ENCODE data around the gene MTAP.

The MTAP gene

GRCh38 chr9:21976334-21976875, 174.0 kb downstream of the MTAP start:
- Histone ChIP-seq H3K27me3 (ENCODE audit: insufficient read depth, low read length, poor library complexity) (no peaks in the 10 kb centered on the region), H3K79me2 (ENCODE audit: insufficient read depth, low read length) (peaks cover 93% of the 10 kb centered on the region)

GRCh38 chr9:21982391-21982790, 180.0 kb downstream of the MTAP start:
- Histone ChIP-seq H3K9me3 (ENCODE audit: insufficient read depth, low read length, severe bottlenecking) (no peaks in the 10 kb centered on the region), H3K27ac (ENCODE audit: low read length) (no peak overlapping the region), H3K79me2 (ENCODE audit: insufficient read depth, low read length) (peaks cover 95% of the 10 kb centered on the region), H3K4me3 (ENCODE audit: low read depth in 1 of 2, low read length in 2 of 2) (no peak overlapping the region), H3K4me1 (ENCODE audit: insufficient read depth, low read length) (peaks cover 74% of the 10 kb centered on the region), H3K4me2 (ENCODE audit: insufficient read depth, low read length) (no peak overlapping the region), H3K36me3 (ENCODE audit: insufficient read depth, low read length) (no peaks in the 10 kb centered on the region; the same call in 1 of the 2 replicates), H3K27me3 (ENCODE audit: insufficient read depth, low read length, poor library complexity) (no peaks in the 10 kb centered on the region), H2AFZ (ENCODE audit: low read depth, low read length) (no peak overlapping the region), H4K20me1 (ENCODE audit: insufficient read depth, low read length) (no peaks in the 10 kb centered on the region; the same call in 1 of the 2 replicates), H3K9ac (ENCODE audit: low read depth, low read length) (no peak overlapping the region)
- TF ChIP-seq CTCF (IDR thresholded peaks at IDR 0.05; ENCODE audit: borderline replicate concordance, extremely low read depth, low read length, poor library complexity, severe bottlenecking) (no peak), EZH2 (IDR thresholded peaks at IDR 0.05; ENCODE audit: borderline replicate concordance, low read depth, low read length, severe bottlenecking) (no peak)
- no peak for DNase-seq
- no peak for ATAC-seq (ENCODE audit: insufficient read depth, low read depth)

More at GRCh38 chr9:21976334-21976875, 174.0 kb downstream of the MTAP start:
- no peak for TF ChIP-seq CTCF (IDR thresholded peaks at IDR 0.05; ENCODE audit: borderline replicate concordance, extremely low read depth, low read length, poor library complexity, severe bottlenecking)
- TF ChIP-seq EZH2 (IDR thresholded peaks at IDR 0.05; ENCODE audit: borderline replicate concordance, low read depth, low read length, severe bottlenecking): no peak
- ATAC-seq (ENCODE audit: insufficient read depth, low read depth) (no peak), DNase-seq (no peak)
- peaks cover 68% of the 10 kb centered on the region for H3K4me1 ChIP-seq (ENCODE audit: insufficient read depth, low read length)
- peak overlapping the region; percentile 68 for H3K4me2 ChIP-seq (ENCODE audit: insufficient read depth, low read length)
- H3K36me3 ChIP-seq (ENCODE audit: insufficient read depth, low read length): peaks cover 11% of the 10 kb centered on the region
- H3K9me3 ChIP-seq (ENCODE audit: insufficient read depth, low read length, severe bottlenecking): no peaks in the 10 kb centered on the region
- H3K4me3 ChIP-seq (ENCODE audit: low read depth in 1 of 2, low read length in 2 of 2): peak overlapping the region in 1 of 2 experiments; percentile 61; a peak in 3 of 4 replicates
- H3K27ac ChIP-seq (ENCODE audit: low read length): peak overlapping the region; percentile 100
- peaks cover 6% of the 10 kb centered on the region; the same call in 1 of the 2 replicates for H4K20me1 ChIP-seq (ENCODE audit: insufficient read depth, low read length)
- H3K9ac ChIP-seq (ENCODE audit: low read depth, low read length): peak overlapping the region; percentile 93
- no peak overlapping the region for H2AFZ ChIP-seq (ENCODE audit: low read depth, low read length)

GRCh38 chr9:21982861-21983560, 180.6 kb downstream of the MTAP start:
- Histone ChIP-seq H3K27me3 (ENCODE audit: insufficient read depth, low read length, poor library complexity) (no peaks in the 10 kb centered on the region), H4K20me1 (ENCODE audit: insufficient read depth, low read length) (no peaks in the 10 kb centered on the region; the same call in 1 of the 2 replicates), H3K9ac (ENCODE audit: low read depth, low read length) (no peak overlapping the region), H3K4me1 (ENCODE audit: insufficient read depth, low read length) (peaks cover 74% of the 10 kb centered on the region), H3K9me3 (ENCODE audit: insufficient read depth, low read length, severe bottlenecking) (no peaks in the 10 kb centered on the region), H3K36me3 (ENCODE audit: insufficient read depth, low read length) (peaks cover 4% of the 10 kb centered on the region), H3K4me2 (ENCODE audit: insufficient read depth, low read length) (no peak overlapping the region), H3K27ac (ENCODE audit: low read length) (peak overlapping the region; percentile 57; the same call in 1 of the 2 replicates), H3K4me3 (ENCODE audit: low read depth in 1 of 2, low read length in 2 of 2) (no peak overlapping the region), H2AFZ (ENCODE audit: low read depth, low read length) (no peak overlapping the region), H3K79me2 (ENCODE audit: insufficient read depth, low read length) (peaks cover 95% of the 10 kb centered on the region)
- ATAC-seq (ENCODE audit: insufficient read depth, low read depth) (no peak), DNase-seq (no peak)
- TF ChIP-seq CTCF (IDR thresholded peaks at IDR 0.05; ENCODE audit: borderline replicate concordance, extremely low read depth, low read length, poor library complexity, severe bottlenecking) (no peak), EZH2 (IDR thresholded peaks at IDR 0.05; ENCODE audit: borderline replicate concordance, low read depth, low read length, severe bottlenecking) (no peak)
